Renal pelvis (tissue), 12 donors: ENCODE results near the gene NTNG1. TPM values are rescaled to one million over a fixed set of nuclear protein-coding genes. Genes with fewer than 3 reads are reported as not detected.
A peak's percentile ranks its signal among the peaks of the same experiment; 100 is the strongest.
"Not testable (repeated sequence)": the region's sequence is repeated elsewhere in the genome, so short reads cannot be mapped to it uniquely, and the experiment has no call there.

Experiments used
- DNase-seq: peaks from one replicate; pipeline ENCODE4 v3.0.0-alpha.2; 2013
- long read RNA-seq, 16 experiments: transcript quantifications; one replicate each; lab custom pipeline, GENCODE V29; 2026
- polyA plus RNA-seq, 3 donors: library from polyadenylated mRNA; unstranded; fragments of 120-200 nt; gene quantifications; one replicate each; pipeline ENCODE4 v1.2.1, GENCODE V29; 2013; ENCODE audit not compliant: insufficient read length in 3 of 3

The NTNG1 gene
- 10 to 100 TPM; 24.9 to 34.5 (median 28.2) TPM for polyA plus RNA-seq
- long read RNA-seq, donor 1, partial matches to known transcripts, result 15 of 16 reads
- long read RNA-seq, donor 1, other reads (novel, unspliced or antisense), result 0 of 16 reads
- long read RNA-seq, donor 2, result 0 reads
- long read RNA-seq, donor 3, result 0 reads
- long read RNA-seq, donor 4, partial matches to known transcripts, result 14 of 15 reads
- long read RNA-seq, donor 4, other reads (novel, unspliced or antisense), result 0 of 15 reads
- long read RNA-seq, donor 5, partial matches to known transcripts, result 0 of 3 reads
- long read RNA-seq, donor 5, other reads (novel, unspliced or antisense), result 0 of 3 reads
- long read RNA-seq, donor 6, partial matches to known transcripts, result 0 of 6 reads
- long read RNA-seq, donor 6, other reads (novel, unspliced or antisense), result 5 of 6 reads
- long read RNA-seq, donor 7, partial matches to known transcripts, result 0 of 2 reads
- long read RNA-seq, donor 7, other reads (novel, unspliced or antisense), result 0 of 2 reads
- long read RNA-seq, donor 8, result 0 reads
- long read RNA-seq, donor 9, full-length matches to known transcripts, result 5 of 32 reads
- long read RNA-seq, donor 9, partial matches to known transcripts, result 27 of 32 reads
- long read RNA-seq, donor 9, other reads (novel, unspliced or antisense), result 0 of 32 reads
- long read RNA-seq, donor 10, partial matches to known transcripts, result 15 of 18 reads
- long read RNA-seq, donor 10, other reads (novel, unspliced or antisense), result 0 of 18 reads
- long read RNA-seq, donor 11, partial matches to known transcripts, result 0 of 1 reads
- long read RNA-seq, donor 11, other reads (novel, unspliced or antisense), result 0 of 1 reads
- long read RNA-seq, donor 12, result 0 reads
- long read RNA-seq, donor 13, full-length matches to known transcripts, result 3 of 3 reads
- long read RNA-seq, donor 13, partial matches to known transcripts, result 0 of 3 reads
- long read RNA-seq, donor 13, other reads (novel, unspliced or antisense), result 0 of 3 reads
- long read RNA-seq, donor 14, result 0 reads
- long read RNA-seq, donor 15, partial matches to known transcripts, result 0 of 1 reads
- long read RNA-seq, donor 15, other reads (novel, unspliced or antisense), result 0 of 1 reads
- long read RNA-seq, donor 16, full-length matches to known transcripts, result 3 of 3 reads
- long read RNA-seq, donor 16, partial matches to known transcripts, result 0 of 3 reads
- long read RNA-seq, donor 16, other reads (novel, unspliced or antisense), result 0 of 3 reads

DNA sequence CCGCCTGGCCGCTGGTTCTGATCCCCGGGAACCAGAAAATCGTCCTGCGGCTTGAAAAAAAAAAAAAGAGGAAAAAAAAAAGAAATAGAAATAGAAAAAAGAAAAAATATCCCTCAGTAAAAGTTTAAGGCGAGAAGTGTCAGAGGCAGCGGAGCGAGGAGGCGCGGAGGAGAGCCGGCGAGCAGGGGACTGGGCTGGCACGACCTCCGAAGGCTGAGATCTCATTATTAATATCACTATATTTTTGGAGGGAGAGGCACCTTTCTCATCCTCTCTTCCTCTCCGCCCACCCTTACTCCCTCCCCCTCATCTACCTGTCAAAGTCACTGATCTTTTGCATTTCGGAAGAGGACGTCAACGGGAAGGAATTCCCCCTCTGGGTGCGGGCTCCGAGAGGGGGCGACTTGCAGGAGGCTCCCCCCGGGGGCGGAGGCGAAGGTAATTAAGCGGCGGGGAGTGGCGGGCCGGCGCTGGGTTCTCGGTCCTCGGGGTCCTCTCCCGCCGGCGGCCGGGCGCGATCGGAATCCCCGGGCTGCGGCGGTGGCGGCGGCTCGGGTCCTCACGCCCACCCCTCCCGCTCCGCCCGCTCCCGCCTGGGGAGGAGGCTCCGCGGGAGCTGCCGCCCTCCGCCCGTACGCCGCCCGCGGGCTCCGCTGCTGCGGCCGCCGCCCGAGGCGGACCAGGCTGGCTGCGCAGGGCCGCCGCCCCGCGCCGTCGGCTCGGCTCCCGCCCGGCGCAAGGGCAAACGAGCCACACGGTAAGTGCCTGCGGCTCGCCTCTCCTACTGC lies at the start of gene NTNG1:
Gene NTNG1 (plus strand): TSS at position 337 of the 788 bp plus-strand sequence.
- DNase-seq, result peak; percentile 11

DNA sequence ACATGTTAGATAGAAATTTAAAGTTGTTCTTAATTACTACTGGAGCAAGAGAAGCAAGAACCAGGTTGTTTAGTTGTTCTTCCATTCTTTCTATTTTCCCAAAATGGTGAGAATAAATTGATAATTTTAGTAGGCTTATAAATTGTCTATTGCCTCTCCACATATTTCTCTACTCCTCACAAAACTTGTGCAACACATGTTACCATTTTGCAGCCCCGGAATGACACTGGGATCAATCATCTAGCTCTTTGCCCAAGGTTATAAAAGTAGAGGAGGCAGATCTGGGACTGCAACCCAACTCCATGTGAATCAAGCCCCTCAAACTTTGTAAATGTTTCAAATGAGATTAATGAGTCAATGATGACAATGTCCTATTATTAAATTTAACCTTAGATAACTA lies 49.4 kb upstream of the NTNG1 start:
- no peak for DNase-seq

DNA sequence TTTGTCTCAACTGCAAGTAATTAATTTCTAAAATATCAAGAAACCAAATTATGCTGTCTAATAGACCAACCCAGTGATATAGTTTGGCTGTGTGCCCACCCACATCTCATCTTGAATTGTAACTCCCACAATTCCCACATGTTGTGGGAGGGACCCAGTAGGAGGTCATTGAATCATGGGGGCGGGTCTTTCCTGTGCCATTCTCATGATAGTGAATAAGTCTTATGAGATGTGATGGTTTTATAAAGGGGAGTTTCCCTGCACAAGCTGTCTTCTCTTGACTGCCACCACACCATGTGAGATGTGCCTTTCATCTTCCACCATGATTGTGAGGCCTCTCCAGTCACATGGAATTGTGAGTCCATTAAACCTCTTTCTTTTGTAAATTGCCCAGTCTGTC lies 47.4 kb upstream of the NTNG1 start:
- not testable (repeated sequence) for DNase-seq

DNA sequence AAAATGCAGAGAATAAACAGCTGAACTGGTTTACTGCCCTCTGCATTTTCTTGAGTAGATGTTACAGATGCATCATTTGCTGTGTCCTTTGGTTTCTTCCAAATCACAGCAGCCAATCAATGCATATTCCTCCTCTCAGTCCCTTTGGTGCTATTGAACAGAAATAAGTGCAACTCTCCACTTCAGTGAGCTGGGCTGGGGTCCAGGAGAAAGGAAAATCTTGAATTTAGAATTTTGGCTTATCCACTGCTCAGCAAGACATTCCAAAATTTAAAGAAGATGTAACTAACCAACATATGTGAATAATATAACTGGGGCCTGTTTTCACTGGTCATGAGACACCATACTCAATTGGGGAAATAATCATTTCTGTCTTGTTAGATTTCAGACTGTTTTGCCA lies 45.2 kb upstream of the NTNG1 start:
- no peak for DNase-seq

DNA sequence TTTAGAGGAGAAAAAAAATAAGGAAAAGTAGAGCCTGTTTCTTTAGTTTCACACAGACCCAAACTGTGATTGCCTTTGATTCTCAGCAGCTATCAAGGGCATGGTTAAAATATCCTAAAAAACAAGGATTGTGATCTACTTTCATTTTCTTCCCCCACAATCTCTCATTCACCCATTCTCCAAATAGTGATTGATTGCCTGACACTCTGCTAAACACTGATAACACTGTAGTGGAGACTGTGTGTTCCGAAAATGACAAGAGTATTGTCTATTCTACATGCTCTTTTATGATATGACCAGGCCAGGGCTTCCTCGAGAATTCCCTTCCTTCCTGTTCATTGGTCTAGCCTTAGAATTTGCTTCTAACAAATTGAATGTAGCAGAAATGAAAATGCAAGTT lies 44.1 kb upstream of the NTNG1 start:
- no peak for DNase-seq

DNA sequence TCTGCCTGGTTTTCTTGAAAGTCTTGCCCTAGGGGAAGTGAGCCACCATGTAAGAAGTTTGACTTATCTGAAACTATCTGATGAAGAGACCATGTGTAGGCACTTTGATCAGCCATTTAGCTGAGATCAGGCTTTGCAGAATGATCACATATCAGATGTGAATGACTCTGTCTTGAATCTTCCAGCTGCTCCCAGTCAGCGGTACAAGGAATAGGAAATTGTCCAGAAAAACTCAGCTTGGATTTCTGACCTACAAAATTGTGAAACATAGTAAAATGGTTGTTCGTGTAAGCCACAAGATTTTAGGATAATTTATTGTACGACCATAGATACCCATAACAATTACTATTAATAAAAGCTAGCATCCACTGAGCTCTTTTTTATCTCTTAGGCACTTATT lies 41.9 kb upstream of the NTNG1 start:
- DNase-seq, result no peak

DNA sequence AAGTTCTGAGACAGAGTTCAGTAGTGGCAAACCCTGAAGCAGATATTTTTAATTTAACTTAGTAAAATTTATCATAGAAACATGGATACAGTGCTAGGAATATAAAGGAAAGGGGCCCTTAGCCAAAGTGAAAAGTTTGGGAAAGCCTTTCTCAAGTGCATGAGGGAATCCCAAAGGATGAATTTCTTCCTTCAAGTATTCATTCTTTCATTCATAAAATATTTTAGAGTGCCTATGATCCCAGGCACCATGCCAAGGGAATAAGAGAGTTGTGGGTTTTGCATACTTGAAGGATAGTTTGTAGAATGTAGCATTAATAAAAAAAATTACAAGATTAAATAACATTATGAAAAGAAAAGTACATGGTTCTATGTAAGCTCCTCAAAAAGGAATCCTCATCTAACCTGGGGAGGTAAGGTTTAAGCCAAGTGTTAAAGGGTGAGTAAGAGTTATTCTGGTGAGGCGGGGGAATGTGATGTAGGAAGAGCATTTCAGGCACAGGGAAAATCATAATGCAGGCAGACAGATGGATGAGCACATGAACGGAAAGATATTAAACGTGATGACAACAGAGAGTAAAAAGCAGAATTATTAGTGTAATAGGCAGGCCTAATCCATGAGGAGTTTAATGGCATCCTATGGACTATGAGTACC lies 40.4 kb upstream of the NTNG1 start:
- no peak for DNase-seq

DNA sequence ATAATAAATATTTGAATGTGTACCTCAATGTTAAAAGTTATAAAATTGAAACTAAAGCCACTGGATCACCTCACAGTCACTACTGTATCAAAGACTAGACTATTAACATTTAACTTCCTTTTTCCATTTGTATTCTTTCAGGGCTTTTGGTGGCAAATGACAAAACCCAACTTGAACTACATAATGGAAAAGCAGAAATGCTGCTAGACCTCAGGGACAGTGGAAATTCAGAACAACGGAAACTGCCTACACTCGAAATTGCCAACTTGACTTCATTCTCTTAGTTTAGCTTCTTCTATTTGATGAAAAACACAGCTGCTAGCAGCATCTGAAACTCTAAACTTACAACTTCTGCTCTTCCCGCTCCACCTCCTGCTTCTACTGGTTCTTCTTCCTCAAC lies 34.9 kb upstream of the NTNG1 start:
- no peak for DNase-seq

DNA sequence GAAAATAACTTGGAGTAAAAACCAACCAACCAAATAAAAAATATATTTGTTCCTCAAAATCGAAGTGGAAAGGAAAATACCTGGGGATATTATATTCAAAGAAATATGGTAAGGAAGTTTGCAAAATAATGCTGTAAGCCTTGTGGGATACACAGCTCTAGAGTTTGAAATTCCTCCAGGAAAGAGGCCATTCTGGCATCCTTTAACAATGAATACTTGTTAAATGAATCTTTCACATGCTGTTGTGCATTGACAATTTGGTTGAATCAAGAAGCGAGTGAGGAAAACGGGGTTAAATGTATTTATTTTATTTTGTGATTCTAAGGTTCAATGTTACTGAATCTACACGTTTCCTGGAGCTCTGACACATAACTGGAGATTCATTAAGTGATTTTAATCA lies 30.5 kb upstream of the NTNG1 start:
- DNase-seq, result no peak

DNA sequence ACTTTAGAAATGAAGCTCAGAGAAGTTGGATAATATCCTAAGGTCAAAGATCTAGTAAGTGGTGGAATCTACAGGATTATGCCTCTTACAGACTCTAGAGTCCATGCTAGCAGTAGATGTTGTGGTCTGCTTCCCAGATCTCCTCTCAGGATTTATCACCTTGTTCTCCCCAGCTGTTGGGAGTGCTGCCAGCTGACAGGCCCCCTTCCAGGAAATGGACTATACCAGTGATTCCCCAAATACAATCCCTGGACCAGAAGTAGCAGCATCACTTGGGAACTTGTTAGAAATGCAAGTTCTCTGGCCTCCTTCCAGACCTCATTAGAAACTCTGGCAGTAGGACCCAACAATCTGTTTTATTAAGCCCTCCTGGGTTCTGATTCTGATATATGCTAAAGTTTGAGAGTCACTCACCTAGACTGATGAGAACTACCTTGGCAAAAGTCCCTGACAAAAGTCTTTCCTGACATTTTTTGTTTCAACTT lies 24.5 kb upstream of the NTNG1 start:
- no peak for DNase-seq

DNA sequence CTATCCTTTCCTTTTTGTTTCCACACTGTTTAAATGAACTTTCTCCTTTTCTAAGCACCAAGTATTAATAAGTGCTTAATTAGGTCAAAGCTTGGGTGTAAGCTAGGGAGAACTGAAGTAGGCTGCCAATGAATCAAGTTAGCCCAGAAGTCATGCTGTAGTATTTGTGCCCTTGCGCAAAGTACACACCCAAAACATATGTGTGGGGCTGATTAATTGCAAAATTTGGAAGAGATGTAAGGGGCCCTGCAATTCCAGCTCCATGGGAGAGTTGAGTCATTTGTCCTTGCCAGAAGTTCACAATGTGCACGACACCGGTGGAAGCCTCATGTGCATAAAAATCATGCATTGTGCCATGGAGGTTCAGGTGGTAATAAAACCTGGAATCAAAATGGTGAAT lies 18.6 kb upstream of the NTNG1 start:
- no peak for DNase-seq

DNA sequence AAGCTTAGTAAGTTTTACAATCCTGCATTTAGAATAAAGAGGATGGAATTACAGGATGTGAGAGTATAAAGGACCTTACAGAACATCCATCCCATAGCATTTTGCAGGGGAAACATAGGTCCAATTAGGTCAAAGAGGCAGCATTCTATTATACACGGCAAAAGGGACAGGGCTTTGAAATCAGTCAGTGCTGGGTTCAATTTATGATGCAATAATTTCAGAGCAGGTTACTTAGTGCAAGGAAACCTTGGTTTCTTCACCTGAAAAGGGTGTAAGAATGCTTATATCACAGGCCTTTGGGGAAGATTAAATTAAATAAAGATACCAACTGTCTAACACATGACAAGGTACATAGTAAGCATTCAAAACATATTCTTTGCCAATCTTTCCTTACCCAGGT lies 17.1 kb upstream of the NTNG1 start:
- no peak for DNase-seq

DNA sequence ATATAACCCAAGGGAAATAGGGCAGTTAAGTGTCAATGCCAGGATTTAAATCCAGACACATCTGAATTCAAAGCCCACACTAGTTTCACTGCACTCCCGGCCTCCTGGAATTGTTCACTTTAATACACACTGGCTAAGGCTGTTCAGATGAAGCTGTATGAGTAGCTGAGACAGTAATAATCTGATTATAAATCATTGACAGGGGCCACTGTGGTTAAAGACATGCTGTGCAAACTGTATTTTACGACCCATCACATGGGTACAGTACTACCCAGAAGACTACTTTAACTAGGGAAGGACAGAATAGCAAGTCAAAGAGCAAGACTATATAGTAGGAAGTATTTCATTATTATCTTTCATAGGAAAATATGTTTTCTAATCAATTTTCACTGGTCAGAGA lies 16.1 kb upstream of the NTNG1 start:
- DNase-seq, result no peak

DNA sequence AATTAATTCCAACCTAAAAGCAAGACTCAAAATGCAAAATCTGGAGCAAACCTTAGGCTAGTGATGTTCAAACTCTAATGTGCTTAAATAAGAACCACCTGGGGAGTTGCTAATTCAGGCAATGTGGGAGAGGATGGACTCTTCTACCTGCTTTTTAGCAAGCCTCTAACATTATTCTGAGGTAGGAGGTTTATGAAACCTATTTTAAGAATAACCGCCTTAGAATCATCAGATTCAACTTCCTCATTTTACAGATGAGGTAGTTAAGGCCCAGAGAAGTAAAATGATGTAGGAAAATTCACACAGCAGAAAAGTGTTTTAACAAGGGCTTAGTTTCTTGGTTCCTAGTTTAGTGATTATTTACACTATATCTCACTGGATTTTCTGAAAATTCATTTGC lies 8.6 kb upstream of the NTNG1 start:
- no peak for DNase-seq

DNA sequence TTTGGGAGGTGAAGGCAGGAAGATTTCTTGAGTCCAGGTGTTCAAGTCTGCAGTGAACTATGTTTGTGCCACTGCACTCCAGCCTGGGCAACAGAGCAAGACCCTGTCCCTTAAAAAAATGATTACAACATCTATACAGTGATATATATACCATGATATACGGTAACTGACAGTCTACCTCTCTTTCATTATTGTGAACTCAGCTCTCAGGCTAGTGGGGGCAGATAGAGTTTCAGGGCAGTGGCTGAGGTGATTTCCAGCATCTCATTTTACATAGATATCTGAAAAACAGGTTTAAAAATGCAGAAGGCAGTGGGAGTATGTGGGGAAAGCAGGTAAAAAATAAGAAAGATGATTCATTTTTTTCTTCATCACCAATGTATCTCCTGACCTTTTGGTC lies 8.1 kb upstream of the NTNG1 start:
- no peak for DNase-seq

DNA sequence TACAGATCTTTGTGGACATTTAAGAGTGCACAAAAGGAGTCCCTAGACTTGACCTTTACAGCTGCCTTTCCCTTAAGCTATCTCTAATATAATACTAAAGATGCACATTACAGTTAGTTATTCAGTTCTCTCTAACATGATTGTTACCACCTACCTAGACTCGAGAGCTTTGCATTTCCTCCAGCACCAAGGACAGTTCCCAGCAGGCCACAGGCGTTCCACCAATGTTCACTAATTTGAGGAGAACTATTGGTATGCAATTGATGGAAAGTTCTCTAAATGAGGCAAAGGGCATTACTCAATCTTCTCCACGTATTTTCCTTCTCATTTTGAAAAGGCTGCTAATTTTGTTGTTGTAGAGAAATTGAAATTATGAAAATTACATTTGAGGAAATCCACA lies 5.4 kb upstream of the NTNG1 start:
- peak; percentile 29 for DNase-seq

DNA sequence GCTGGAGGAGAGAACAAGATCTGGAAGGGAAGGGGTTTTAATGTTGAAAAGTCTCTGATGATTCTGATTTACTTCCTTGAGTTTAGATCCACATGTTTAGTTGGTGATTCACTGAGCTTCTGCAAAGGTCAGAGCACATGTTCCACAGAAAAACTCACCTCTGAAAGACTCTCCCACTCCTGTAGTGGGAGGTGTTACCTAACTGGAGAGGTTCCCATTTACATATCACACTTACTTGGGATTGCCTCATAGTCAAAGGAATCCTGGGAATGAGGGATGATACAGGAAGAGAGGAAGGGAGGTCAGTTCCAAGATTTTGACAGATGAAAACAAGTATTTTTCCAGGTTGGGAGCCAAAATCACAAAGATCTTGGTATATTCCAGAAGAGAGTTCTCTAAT lies 2.7 kb upstream of the NTNG1 start:
- no peak for DNase-seq

DNA sequence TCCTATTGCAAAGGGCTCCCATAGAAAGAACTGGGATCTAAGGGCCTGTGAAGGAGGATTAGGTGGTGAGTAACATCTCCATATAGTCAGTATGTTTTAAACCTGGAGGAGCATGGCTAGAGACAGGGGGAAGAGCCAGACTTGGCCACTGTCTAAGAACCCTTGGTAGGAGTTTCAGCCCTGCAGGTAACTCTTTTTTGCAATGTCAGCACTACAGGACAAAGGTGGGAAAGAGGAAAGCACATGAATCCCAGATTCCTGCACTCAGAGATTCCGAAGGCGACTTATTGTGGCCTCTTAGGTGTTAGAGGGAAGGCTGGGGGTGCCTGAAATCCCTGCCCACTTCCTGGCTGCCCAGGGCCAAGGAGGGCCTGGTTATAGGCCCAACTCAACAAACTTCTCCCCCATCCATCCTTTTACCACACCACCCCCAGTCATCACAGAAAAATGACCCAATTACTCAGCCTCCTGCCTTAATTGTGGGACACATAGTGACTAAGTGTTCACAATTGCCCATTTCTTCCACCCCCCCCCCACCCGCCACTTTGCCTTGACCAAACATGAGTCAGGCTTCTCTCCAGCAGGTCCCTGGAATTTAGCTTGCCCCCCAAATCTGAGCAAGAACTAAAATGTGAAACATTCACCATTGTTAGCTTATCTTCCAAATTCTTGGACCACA lies 1.9 kb upstream of the NTNG1 start:
- DNase-seq, result no peak

DNA sequence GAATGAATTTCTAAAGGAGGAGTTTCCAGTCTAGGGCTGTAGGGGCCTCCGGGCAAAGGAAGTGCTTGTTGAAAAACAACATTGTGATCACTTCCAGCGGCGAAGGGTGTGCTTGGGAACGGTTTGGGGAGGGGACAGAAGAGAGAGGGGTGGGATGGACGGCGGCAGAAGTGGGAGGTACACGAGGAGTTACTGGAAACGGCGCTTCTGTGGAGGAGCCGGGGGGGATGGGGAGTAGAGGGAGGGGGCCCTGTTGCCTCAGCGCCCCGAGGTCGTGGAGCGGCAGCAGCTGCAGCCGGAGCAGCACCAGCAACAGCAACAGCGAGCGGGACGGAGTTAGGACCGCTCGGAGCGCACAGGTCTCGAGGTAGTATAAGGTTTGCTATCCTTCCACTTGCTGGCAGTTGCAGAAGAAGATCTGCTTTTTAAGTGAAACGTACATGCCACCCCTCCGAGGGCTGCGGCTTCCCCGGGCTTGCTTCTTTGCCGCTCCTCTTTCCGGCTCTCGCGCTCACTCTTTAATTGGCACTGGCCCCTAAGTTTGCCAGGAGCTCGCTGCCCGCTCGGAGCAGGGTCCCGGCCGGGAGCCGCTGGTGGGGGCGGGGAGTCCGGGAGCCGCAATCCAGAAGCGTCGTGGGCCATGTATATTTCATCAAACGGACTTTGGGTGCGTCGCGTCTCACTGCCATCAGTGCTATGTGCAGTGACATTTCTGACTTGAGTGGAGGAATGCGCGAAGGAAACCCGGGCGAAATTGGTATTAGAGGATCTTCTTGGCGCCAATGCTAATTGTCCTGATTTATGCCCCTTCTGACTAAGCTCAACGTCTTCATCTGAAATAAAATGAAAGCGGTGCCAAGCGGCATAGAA lies 771 bp upstream of the NTNG1 start:
- peak; percentile 40 for DNase-seq
